Esophagus muscularis mucosa (tissue), 3 donors: ENCODE results near the gene ZNF618.

Source experiments
- POLR2A ChIP-seq: fragments of 450-650 bp; IDR thresholded peaks from one replicate; pipeline ENCODE4 v1.6.1; 2017; ENCODE audit warnings: antibody characterized with exemption, moderate library complexity, mild to moderate bottlenecking, low read depth
- TF ChIP-seq, protein P1 (sequence below), 3 experiments: fragments of 200-600 bp in 2 of 3; fragments of 450-650 bp in 1 of 3; sonication (generic) in 2 of 3; IDR thresholded peaks; one replicate each; pipeline ENCODE4 v1.5.1; 2017 to 2019; ENCODE audit warnings: antibody characterized with exemption in 3 of 3, mild to moderate bottlenecking in 2 of 3, moderate library complexity in 1 of 3

DNA sequence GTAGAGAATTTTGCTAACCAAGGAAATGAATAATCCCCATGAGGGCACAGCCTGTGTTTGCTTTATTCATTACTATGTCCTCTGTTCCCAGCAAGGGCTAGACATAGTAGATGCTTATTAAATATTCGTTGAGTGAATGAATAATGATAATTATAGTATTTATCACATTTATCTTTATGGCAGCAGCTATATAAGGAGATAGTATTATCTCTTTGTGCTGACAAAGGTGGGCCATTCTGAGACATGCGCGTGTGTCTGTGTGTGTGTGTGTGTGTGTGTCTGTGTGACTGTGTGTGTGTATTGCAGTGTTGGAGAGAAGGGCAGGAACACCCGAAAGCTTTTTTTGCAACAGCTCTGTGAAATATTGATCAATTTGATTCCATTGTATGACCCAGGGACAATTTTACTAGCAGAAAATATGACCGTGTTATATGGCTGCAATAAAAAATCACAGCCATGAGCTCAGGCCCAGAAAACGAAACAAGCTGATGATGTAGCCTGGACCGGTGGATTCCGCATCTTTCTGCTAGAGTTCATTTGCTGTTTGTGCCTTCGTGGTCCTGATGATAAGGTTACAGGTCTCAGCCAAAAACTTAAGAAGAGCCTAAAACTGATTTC, 39.8 kb downstream of the ZNF618 start:
- TF ChIP-seq, protein P1, sequence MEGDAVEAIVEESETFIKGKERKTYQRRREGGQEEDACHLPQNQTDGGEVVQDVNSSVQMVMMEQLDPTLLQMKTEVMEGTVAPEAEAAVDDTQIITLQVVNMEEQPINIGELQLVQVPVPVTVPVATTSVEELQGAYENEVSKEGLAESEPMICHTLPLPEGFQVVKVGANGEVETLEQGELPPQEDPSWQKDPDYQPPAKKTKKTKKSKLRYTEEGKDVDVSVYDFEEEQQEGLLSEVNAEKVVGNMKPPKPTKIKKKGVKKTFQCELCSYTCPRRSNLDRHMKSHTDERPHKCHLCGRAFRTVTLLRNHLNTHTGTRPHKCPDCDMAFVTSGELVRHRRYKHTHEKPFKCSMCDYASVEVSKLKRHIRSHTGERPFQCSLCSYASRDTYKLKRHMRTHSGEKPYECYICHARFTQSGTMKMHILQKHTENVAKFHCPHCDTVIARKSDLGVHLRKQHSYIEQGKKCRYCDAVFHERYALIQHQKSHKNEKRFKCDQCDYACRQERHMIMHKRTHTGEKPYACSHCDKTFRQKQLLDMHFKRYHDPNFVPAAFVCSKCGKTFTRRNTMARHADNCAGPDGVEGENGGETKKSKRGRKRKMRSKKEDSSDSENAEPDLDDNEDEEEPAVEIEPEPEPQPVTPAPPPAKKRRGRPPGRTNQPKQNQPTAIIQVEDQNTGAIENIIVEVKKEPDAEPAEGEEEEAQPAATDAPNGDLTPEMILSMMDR (IDR thresholded peaks at IDR 0.05), result no peak
- TF ChIP-seq POLR2A, result no peak
